ENCODE results near the gene C19orf81.

DNA sequence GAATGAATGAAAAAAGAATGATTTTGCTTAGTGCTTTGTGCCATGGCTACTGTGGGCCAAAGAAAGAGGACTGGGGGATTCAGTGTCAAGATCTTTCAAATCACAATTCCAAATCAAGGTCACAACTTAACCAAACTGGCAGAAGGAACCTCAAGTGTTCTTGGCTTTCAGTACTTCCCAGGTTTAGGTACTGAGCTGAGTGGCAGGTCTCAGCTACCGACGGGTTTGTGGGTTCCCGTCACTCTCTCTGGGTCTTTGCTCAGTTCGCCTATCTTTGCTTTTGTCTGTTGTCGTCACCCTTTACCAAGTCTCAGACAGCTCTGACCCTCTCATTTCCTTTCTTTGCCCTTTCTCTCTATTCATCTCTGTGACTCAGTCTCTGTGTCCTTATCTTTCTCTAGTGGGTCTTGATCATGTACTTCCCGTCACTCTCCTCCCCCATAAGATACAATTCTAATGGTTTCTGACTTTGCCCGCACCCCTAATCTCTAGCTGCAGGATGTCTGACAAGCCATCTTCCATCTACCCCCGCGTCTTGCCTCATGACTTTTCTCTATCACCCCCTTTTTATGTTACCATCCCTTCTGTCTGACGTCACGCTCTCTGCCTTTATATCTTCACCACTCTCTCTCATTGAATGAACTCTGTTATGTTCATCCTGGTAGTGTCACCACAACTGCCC lies 47.7 kb upstream of the C19orf81 start:
- TF ChIP-seq, protein P1, sequence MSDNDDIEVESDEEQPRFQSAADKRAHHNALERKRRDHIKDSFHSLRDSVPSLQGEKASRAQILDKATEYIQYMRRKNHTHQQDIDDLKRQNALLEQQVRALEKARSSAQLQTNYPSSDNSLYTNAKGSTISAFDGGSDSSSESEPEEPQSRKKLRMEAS (IDR thresholded peaks at IDR 0.05) = no peak
- TF ChIP-seq RAD21 (IDR thresholded peaks at IDR 0.05; ENCODE audit: low read depth) (no peak), POLR2AphosphoS5 (IDR thresholded peaks at IDR 0.05; ENCODE audit: low read depth, low read length) (no peak), CTCF (IDR thresholded peaks at IDR 0.05 in 2 of 3, conservative IDR thresholded peaks at IDR 0.05 in 1 of 3; ENCODE audit: borderline replicate concordance in 1 of 3, insufficient read depth in 1 of 3, low read depth in 2 of 3, low read length in 2 of 3) (no peak), JUND (IDR thresholded peaks at IDR 0.05) (no peak), POLR2A (IDR thresholded peaks at IDR 0.05; ENCODE audit: borderline replicate concordance, extremely low read depth, insufficient read depth, insufficient read length) (no peak), REST (IDR thresholded peaks at IDR 0.05; ENCODE audit: low read depth) (no peak), YY1 (IDR thresholded peaks at IDR 0.05; ENCODE audit: extremely low read depth, insufficient replicate concordance, low read depth, low read length) (no peak), ZFX (IDR thresholded peaks at IDR 0.05) (no peak), CBX3 (IDR thresholded peaks at IDR 0.05; ENCODE audit: low read depth) (no peak)
- TF ChIP-seq, protein P2, sequence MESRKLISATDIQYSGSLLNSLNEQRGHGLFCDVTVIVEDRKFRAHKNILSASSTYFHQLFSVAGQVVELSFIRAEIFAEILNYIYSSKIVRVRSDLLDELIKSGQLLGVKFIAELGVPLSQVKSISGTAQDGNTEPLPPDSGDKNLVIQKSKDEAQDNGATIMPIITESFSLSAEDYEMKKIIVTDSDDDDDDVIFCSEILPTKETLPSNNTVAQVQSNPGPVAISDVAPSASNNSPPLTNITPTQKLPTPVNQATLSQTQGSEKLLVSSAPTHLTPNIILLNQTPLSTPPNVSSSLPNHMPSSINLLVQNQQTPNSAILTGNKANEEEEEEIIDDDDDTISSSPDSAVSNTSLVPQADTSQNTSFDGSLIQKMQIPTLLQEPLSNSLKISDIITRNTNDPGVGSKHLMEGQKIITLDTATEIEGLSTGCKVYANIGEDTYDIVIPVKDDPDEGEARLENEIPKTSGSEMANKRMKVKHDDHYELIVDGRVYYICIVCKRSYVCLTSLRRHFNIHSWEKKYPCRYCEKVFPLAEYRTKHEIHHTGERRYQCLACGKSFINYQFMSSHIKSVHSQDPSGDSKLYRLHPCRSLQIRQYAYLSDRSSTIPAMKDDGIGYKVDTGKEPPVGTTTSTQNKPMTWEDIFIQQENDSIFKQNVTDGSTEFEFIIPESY (IDR thresholded peaks at IDR 0.05; ENCODE audit: extremely low read depth, insufficient replicate concordance, low read length) = no peak

All from HCT116 (cell line).